GM12878 (cell line): ENCODE data around the gene PLAC8. TPM values are rescaled to one million over a fixed set of nuclear protein-coding genes. Genes with fewer than 3 reads are reported as not detected.

Source experiments
- ATAC-seq: fragments of 200-7000 bp; cut with Tn5 transposase; 3 replicates; pipeline ENCODE4 v1.9.1; 2020; ENCODE audit warnings: mild to moderate bottlenecking, moderate library complexity
- BruUV-seq: library from RNA; stranded (reverse); fragments of 400-500 nt; replicated peaks from 2 replicates; lab custom pipeline; 2021; lab: Mats Ljungman, UMichigan
- CTCF ChIA-PET: fragments of 300-600 bp; sonication (Branson Sonifier 250); formaldehyde crosslinking; extraction: SDS; loops from one replicate; lab custom pipeline; 2021; ENCODE audit warnings: inconsistent platforms; lab: Yijun Ruan, JAX
- POLR2A ChIA-PET: fragments of 350-600 bp; formaldehyde crosslinking; extraction: SDS; loops from one replicate; lab custom pipeline; 2021; ENCODE audit warnings: inconsistent platforms; lab: Charles Lee
- RAD21 ChIA-PET: fragments of 300-600 bp; sonication (Branson Sonifier 250); formaldehyde crosslinking; loops from one replicate; lab custom pipeline; 2023; ENCODE audit warnings: antibody characterized with exemption; ENCODE audit not compliant: unreplicated experiment; lab: Charles Lee
- SMC1A ChIA-PET: fragments of 300-600 bp; sonication (Branson Sonifier 250); formaldehyde crosslinking; loops from one replicate; lab custom pipeline; 2023; ENCODE audit not compliant: unreplicated experiment, uncharacterized antibody; lab: Charles Lee
- DNase-seq: peaks from one replicate; pipeline ENCODE4 v3.0.0-alpha.2; 2011; ENCODE audit warnings: low read depth, low spot score
- FAIRE-seq: peaks from 3 replicates; lab custom pipeline; 2011; peaks lifted over from hg19 to GRCh38; lab: Jason Lieb, UNC
- H2AFZ ChIP-seq: 2 replicates; pipeline ENCODE4 v1.6.0; 2011; ENCODE audit warnings: low read depth, low read length, control low read depth; ENCODE audit not compliant: control insufficient read depth
- H3K27ac ChIP-seq: 2 replicates; pipeline ENCODE4 v1.5.1; 2011; ENCODE audit warnings: control low read depth; ENCODE audit not compliant: control insufficient read depth, insufficient read depth
- H3K27me3 ChIP-seq, 2 experiments: replicated peaks in 1 of 2; 2 replicates each; pipeline versions ENCODE4 v1.6.0 to v1.6.1; 2011; ENCODE audit warnings: low read length in 1 of 2; ENCODE audit not compliant: control insufficient read depth in 2 of 2, insufficient read depth in 2 of 2
- H3K36me3 ChIP-seq, 2 experiments: 2 replicates each; pipeline ENCODE4 v1.5.1; 2011; ENCODE audit warnings: low read length in 1 of 2; ENCODE audit not compliant: control insufficient read depth in 2 of 2, insufficient read depth in 2 of 2
- H3K4me1 ChIP-seq: 2 replicates; pipeline ENCODE4 v1.6.1; 2011; ENCODE audit warnings: mild to moderate bottlenecking, low read length, moderate library complexity, mixed read lengths; ENCODE audit not compliant: control insufficient read depth, insufficient read depth
- H3K4me2 ChIP-seq: 2 replicates; pipeline ENCODE4 v1.6.0; 2011; ENCODE audit warnings: control low read depth; ENCODE audit not compliant: control insufficient read depth, insufficient read depth
- H3K4me3 ChIP-seq: fragments of 200-600 bp; sonication (generic); 2 replicates; pipeline ENCODE4 v1.5.1; 2016
- H3K79me2 ChIP-seq: 2 replicates; pipeline ENCODE4 v1.6.0; 2011; ENCODE audit warnings: low read length; ENCODE audit not compliant: control insufficient read depth, insufficient read depth
- H3K9ac ChIP-seq: 2 replicates; pipeline ENCODE4 v1.8.0; 2011; ENCODE audit warnings: low read length, control low read depth, mixed read lengths; ENCODE audit not compliant: control insufficient read depth, insufficient read depth
- H3K9me3 ChIP-seq: replicated peaks from 3 replicates; pipeline ENCODE4 v1.5.1; 2011; ENCODE audit warnings: mild to moderate bottlenecking, low read length; ENCODE audit not compliant: control insufficient read depth, insufficient read depth
- H4K20me1 ChIP-seq: 2 replicates; pipeline ENCODE4 v1.6.0; 2011; ENCODE audit not compliant: control insufficient read depth, insufficient read depth
- BHLHE40 ChIP-seq, 2 experiments: fragments of 450-650 bp in 1 of 2; IDR thresholded peaks; 2 replicates each; pipeline ENCODE4 v1.6.1; 2011 to 2017; ENCODE audit warnings: low read depth in 2 of 2, borderline replicate concordance in 1 of 2, improper control_type of control experiment in 1 of 2, low read length in 1 of 2, mild to moderate bottlenecking in 1 of 2
- CEBPZ ChIP-seq: fragments of 150-350 bp; IDR thresholded peaks from 2 replicates; pipeline ENCODE4 v1.6.1; 2016; ENCODE audit warnings: low read depth, low read length
- CHD2 ChIP-seq: IDR thresholded peaks from 2 replicates; pipeline ENCODE4 v1.6.1; 2011; ENCODE audit warnings: low read depth, low read length, improper control_type of control experiment, borderline replicate concordance
- CHD4 ChIP-seq: fragments of 200-600 bp; sonication (generic); IDR thresholded peaks from 2 replicates; pipeline ENCODE4 v1.6.1; 2016; ENCODE audit warnings: mild to moderate bottlenecking
- IKZF1 ChIP-seq: fragments of 450-650 bp; conservative IDR thresholded peaks from 2 replicates; pipeline ENCODE4 v1.6.1; 2017; ENCODE audit warnings: antibody characterized with exemption, mild to moderate bottlenecking
- IRF4 ChIP-seq: IDR thresholded peaks from 2 replicates; pipeline ENCODE4 v1.6.1; 2011; ENCODE audit warnings: low read depth, low read length
- JUND ChIP-seq: IDR thresholded peaks from 2 replicates; pipeline ENCODE4 v1.6.1; 2012; ENCODE audit warnings: low read depth, mild to moderate bottlenecking, low read length, improper control_type of control experiment, moderate library complexity
- SMAD5 ChIP-seq: IDR thresholded peaks from 2 replicates; pipeline ENCODE4 v1.6.1; 2016; ENCODE audit warnings: antibody characterized with exemption, low read depth
- USF1 ChIP-seq: IDR thresholded peaks from 2 replicates; pipeline ENCODE4 v1.6.1; 2011; ENCODE audit warnings: borderline replicate concordance, low read depth, mild to moderate bottlenecking, moderate library complexity, mixed read lengths, low read length; ENCODE audit not compliant: insufficient read depth; ENCODE audit errors: extremely low read length
- USF2 ChIP-seq: IDR thresholded peaks from 2 replicates; pipeline ENCODE4 v1.6.1; 2011; ENCODE audit warnings: low read depth, low read length, improper control_type of control experiment, borderline replicate concordance
- WGBS: methylation state at CpG from one replicate; pipeline ENCODE4 v1.1.6; 2016; ENCODE audit warnings: low lambda C conversion rate; ENCODE audit not compliant: insufficient replicate concordance, insufficient coverage; ENCODE audit errors: missing lambda C conversion rate; 5-methylcytosine and 5-hydroxymethylcytosine counted together
- in situ Hi-C: fragments of 300-500 bp; cut with MboI; formaldehyde crosslinking; loops from 9 replicates; pipeline ENCODE4 v1.14.3; 2018; ENCODE audit warnings: mixed read lengths
- intact Hi-C: fragments of 100-400 bp; cut with micrococcal nuclease; formaldehyde crosslinking; loops from one replicate; pipeline ENCODE4 v1.14.2; 2022; ENCODE audit not compliant: unreplicated experiment
- polyA plus RNA-seq, 11 experiments: library from polyadenylated mRNA; depleted of rRNA in 4 of 11; unstranded in 6 of 11; stranded (reverse) in 5 of 11; fragments of >200 nt; fragmentation: Nextera tagmentation in 4 of 11; fragmentation: Illumina TruSeq in 1 of 11; extraction: Ambion mirVana in 4 of 11; extraction: Trizol in 1 of 11; gene quantifications; 1 replicate in 1 of 11; 2 replicates in 10 of 11; pipeline versions ENCODE4 v1.2.1 to v1.2.3, GENCODE V29; 2011 to 2016; ENCODE audit warnings: inconsistent platforms in 2 of 11, missing spikeins in 2 of 11, low read depth in 1 of 11
- total RNA-seq, 4 experiments: library from RNA; depleted of rRNA in 3 of 4; stranded (reverse); fragments of >200 nt in 3 of 4; fragmentation: Illumina TruSeq in 1 of 4; extraction: Trizol in 1 of 4; gene quantifications; 2 replicates each; pipeline versions ENCODE4 v1.2.1 to v1.2.3, GENCODE V29; 2013 to 2021
- TF ChIP-seq, protein P1 (sequence below): fragments of 450-650 bp; IDR thresholded peaks from 2 replicates; pipeline ENCODE4 v1.6.1; 2017; ENCODE audit warnings: low read depth, mild to moderate bottlenecking, moderate library complexity

PLAC8 gene
- total and polyA plus RNA-seq, 10 of the 15 experiments (the other 5 are each of a cell fraction or from before 2014, with no cell fraction given), result 214 to 841 (median 348) TPM

- TF ChIP-seq CEBPZ, result no peak
- TF ChIP-seq BHLHE40 (IDR thresholded peaks at IDR 0.05; ENCODE audit: borderline replicate concordance in 1 of 2, low read depth in 2 of 2, low read length in 1 of 2), result no peak
- TF ChIP-seq, protein P1, sequence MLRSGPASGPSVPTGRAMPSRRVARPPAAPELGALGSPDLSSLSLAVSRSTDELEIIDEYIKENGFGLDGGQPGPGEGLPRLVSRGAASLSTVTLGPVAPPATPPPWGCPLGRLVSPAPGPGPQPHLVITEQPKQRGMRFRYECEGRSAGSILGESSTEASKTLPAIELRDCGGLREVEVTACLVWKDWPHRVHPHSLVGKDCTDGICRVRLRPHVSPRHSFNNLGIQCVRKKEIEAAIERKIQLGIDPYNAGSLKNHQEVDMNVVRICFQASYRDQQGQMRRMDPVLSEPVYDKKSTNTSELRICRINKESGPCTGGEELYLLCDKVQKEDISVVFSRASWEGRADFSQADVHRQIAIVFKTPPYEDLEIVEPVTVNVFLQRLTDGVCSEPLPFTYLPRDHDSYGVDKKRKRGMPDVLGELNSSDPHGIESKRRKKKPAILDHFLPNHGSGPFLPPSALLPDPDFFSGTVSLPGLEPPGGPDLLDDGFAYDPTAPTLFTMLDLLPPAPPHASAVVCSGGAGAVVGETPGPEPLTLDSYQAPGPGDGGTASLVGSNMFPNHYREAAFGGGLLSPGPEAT, result no peak
Observed at GRCh38 chr4:83104991-83105390, 9.5 kb downstream of the PLAC8 start (continued).

DNA sequence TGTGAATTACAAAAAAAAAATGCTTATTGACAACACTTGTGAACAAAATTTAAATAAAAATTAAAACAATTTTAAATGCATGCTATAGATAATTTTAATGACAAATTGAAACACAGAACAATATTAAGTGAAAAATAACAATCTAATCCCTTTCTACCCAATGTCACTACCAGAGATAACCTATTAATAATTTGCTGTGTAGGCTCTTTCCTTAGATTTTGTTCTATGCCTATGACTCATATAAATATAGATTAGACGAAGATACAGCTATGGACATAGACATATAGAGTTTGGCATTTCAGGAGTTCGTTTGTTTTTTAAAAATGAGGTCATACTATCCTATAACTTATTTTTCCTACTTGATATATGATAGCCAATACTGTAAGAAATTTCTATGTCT lies 18.1 kb downstream of the PLAC8 start:
- ChIA-PET CTCF (interaction anchor here (1.0 to 2.6 kb wide), 6 partner anchors 12 to 187 kb away, joined by 3 to 13 read pairs (median 7); no protein-coding TSS in a partner anchor), SMC1A (interaction anchor here (1.0 to 2.9 kb wide), 9 partner anchors 10 to 164 kb away, joined by 3 to 18 read pairs (median 4); no protein-coding TSS in a partner anchor), POLR2A (interaction anchor here (0.6 to 1.5 kb wide), 4 partner anchors 8 to 387 kb away, joined by 3 to 5 read pairs (median 4); no protein-coding TSS in a partner anchor)
- Histone ChIP-seq H3K4me2 (no peak overlapping the region), H3K27me3 (no peaks in the 10 kb centered on the region), H3K79me2 (peaks cover 10% of the 10 kb centered on the region), H3K36me3 (peaks cover 5 to 33% of the 10 kb centered on the region in 2 experiments), H3K4me1 (no peaks in the 10 kb centered on the region), H3K27ac (no peak overlapping the region), H3K9me3 (peaks cover 1% of the 10 kb centered on the region; the same call in 2 of the 3 replicates), H2AFZ (no peak overlapping the region), H3K4me3 (no peak overlapping the region), H4K20me1 (no peaks in the 10 kb centered on the region), H3K9ac (no peak overlapping the region)
- BruUV-seq, result no TSS peak
- DNase-seq, result no peak
- ATAC-seq, result no peak
- in situ Hi-C loops, result no loop called here
- WGBS, result 88% methylated on average over 2 of the region's 2 CpGs
- no peak for FAIRE-seq
- intact Hi-C loops, result no loop called here
- TF ChIP-seq USF1, result no peak
- TF ChIP-seq JUND, result no peak
- TF ChIP-seq CHD4, result no peak
- TF ChIP-seq USF2, result no peak
- no peak for TF ChIP-seq CHD2
- TF ChIP-seq SMAD5, result no peak
- no peak for TF ChIP-seq IRF4
- no peak for TF ChIP-seq IKZF1
- TF ChIP-seq, all 136 proteins: peak for 0
- RAD21 ChIA-PET, result interaction anchor here (1.7 kb wide), 2 partner anchors 22 to 122 kb away, joined by 5 read pairs; no protein-coding TSS in a partner anchor
